GM21360 (cell line): ENCODE data around the gene DBT.
"Not testable (repeated sequence)": the region's sequence is repeated elsewhere in the genome, so short reads cannot be mapped to it uniquely, and the experiment has no call there.

Source experiments
- ATAC-seq: cut with Tn5 transposase; IDR thresholded peaks from one replicate; pipeline ENCODE4 v1.9.1; 2021; ENCODE audit warnings: mild to moderate bottlenecking, moderate library complexity; ENCODE audit not compliant: unreplicated experiment

DBT gene

GRCh38 chr1:100252901-100253300 is 3.3 kb upstream of the DBT start:
- ATAC-seq, result no peak

GRCh38 chr1:100250807-100251206 is 1.2 kb upstream of the DBT start:
- ATAC-seq, result no peak

- no peak for ATAC-seq
These were observed 630 bp upstream of the DBT start for GRCh38 chr1:100250264-100250663.

GRCh38 chr1:100249155-100249536 is 488 bp downstream of the DBT start:
- ATAC-seq, result no peak

- ATAC-seq, result no peak
These were observed 2.9 kb downstream of the DBT start for GRCh38 chr1:100246738-100247137.

- ATAC-seq, result no peak
These were observed 9.0 kb downstream of the DBT start for GRCh38 chr1:100240631-100241030.

- no peak for ATAC-seq
These were observed 9.7 kb downstream of the DBT start for GRCh38 chr1:100239961-100240360.

GRCh38 chr1:100237091-100237490 is 12.5 kb downstream of the DBT start:
- no peak for ATAC-seq

GRCh38 chr1:100234432-100234831 is 15.2 kb downstream of the DBT start:
- no peak for ATAC-seq

GRCh38 chr1:100233566-100233965 is 16.1 kb downstream of the DBT start:
- not testable (repeated sequence) for ATAC-seq

GRCh38 chr1:100232156-100232555 is 17.5 kb downstream of the DBT start:
- no peak for ATAC-seq

- ATAC-seq, result no peak
These were observed 17.9 kb downstream of the DBT start for GRCh38 chr1:100231721-100232120.

GRCh38 chr1:100230765-100231164 is 18.9 kb downstream of the DBT start:
- no peak for ATAC-seq

- no peak for ATAC-seq
These were observed 19.8 kb downstream of the DBT start for GRCh38 chr1:100229681-100230443.

GRCh38 chr1:100222428-100222827 is 27.2 kb downstream of the DBT start:
- no peak for ATAC-seq

GRCh38 chr1:100219883-100220282 is 29.8 kb downstream of the DBT start:
- ATAC-seq, result no peak

- ATAC-seq, result no peak
These were observed 30.2 kb downstream of the DBT start for GRCh38 chr1:100219457-100219856.

GRCh38 chr1:100217834-100218233 is 31.8 kb downstream of the DBT start:
- ATAC-seq, result no peak

GRCh38 chr1:100215101-100215500 is 34.5 kb downstream of the DBT start:
- no peak for ATAC-seq

- ATAC-seq, result no peak
These were observed 36.5 kb downstream of the DBT start for GRCh38 chr1:100213141-100213540.

GRCh38 chr1:100206301-100206700 is 43.3 kb downstream of the DBT start:
- no peak for ATAC-seq

GRCh38 chr1:100205593-100205992 is 44.0 kb downstream of the DBT start:
- ATAC-seq, result not testable (repeated sequence)

- ATAC-seq, result not testable (repeated sequence)
These were observed 44.5 kb downstream of the DBT start for GRCh38 chr1:100205103-100205502.
